ENCODE results near the gene SFRP5.

- TF ChIP-seq POLR2A (IDR thresholded peaks at IDR 0.05) (no peak), CTCF (IDR thresholded peaks at IDR 0.05) (no peak), POLR2AphosphoS5 (IDR thresholded peaks at IDR 0.05; ENCODE audit: insufficient read depth in 1 of 2, low read depth in 1 of 2) (no peak)
Observed at GRCh38 chr10:97766106-97766810, 5.5 kb downstream of the SFRP5 start.

All from vagina (tissue), 2 donors.